ENCODE measurements around the gene CPNE6. TPM values are rescaled to one million over a fixed set of nuclear protein-coding genes. Genes with fewer than 3 reads are reported as not detected.

Gene CPNE6
- total and polyA plus RNA-seq, 4 experiments from 2014 or later = 0.04 TPM; not detected in 3

- intact Hi-C loops (cut with micrococcal nuclease) = no loop called here
- no peak for DNase-seq
- H3K27me3 Mint-ChIP-seq = peaks cover 7 to 14% of the 10 kb centered on the region in 2 donors
- H3K27ac Mint-ChIP-seq = no peak overlapping the region
- Histone ChIP-seq H3K27ac (ENCODE audit: low read depth, low read length) (no peak overlapping the region), H3K9me3 (ENCODE audit: control insufficient read depth in 1 of 2, low read length in 2 of 2) (no peaks in the 10 kb centered on the region), H3K27me3 (ENCODE audit: insufficient read depth, low read length) (no peaks in the 10 kb centered on the region), H3K36me3 (ENCODE audit: insufficient read depth, low read length) (no peaks in the 10 kb centered on the region), H3K4me3 (ENCODE audit: low read length in 2 of 2) (no peak overlapping the region), H3K4me1 (ENCODE audit: insufficient read depth, low read length) (no peaks in the 10 kb centered on the region)
- POLR2A ChIA-PET (ENCODE audit: partially characterized antibody) = interaction anchor here (0.7 kb wide), 1 partner anchor 8 kb away, joined by 3 read pairs; no protein-coding TSS in a partner anchor
- peaks cover 0 to 2% (median 0%) of the 10 kb centered on the region in 4 donors for H3K4me1 Mint-ChIP-seq
- CTCF ChIA-PET (ENCODE audit: partially characterized antibody) = interaction anchor here (12.1 kb wide), 1 partner anchor 20 kb away, joined by 168 read pairs; the partner anchor contains the start of gene PCK2
- no peak overlapping the region for H3K4me3 Mint-ChIP-seq
- no peaks in the 10 kb centered on the region for H3K9me3 Mint-ChIP-seq
- no peaks in the 10 kb centered on the region for H3K36me3 Mint-ChIP-seq
Observed at GRCh38 chr14:24072881-24073877, 1.8 kb downstream of the CPNE6 start.

GRCh38 chr14:24074625-24075484, 3.5 kb downstream of the CPNE6 start:
- Mint-ChIP-seq H3K27ac (peak overlapping the region in 2 of 7 donors; percentile 42 to 43), H3K36me3 (no peaks in the 10 kb centered on the region), H3K4me1 (peaks cover 0 to 5% (median 3%) of the 10 kb centered on the region in 4 donors), H3K4me3 (no peak overlapping the region), H3K27me3 (peaks cover 5 to 11% of the 10 kb centered on the region in 2 donors), H3K9me3 (no peaks in the 10 kb centered on the region)
- no peak overlapping the region for H3K27ac ChIP-seq (ENCODE audit: low read depth, low read length)
- DNase-seq = no peak
- ChIA-PET CTCF (ENCODE audit: partially characterized antibody) (interaction anchor here (0.7 to 12.1 kb wide), 3 partner anchors 19 to 87 kb away, joined by 3 to 168 read pairs (median 9); partner anchors contain the start of genes IRF9 and PCK2), POLR2A (ENCODE audit: partially characterized antibody) (interaction anchor here (0.9 kb wide), 1 partner anchor 39 kb away, joined by 4 read pairs; the partner anchor contains the start of genes DCAF11 and NRL)
- H3K9me3 ChIP-seq (ENCODE audit: control insufficient read depth in 1 of 2, low read length in 2 of 2) = no peaks in the 10 kb centered on the region
- no peaks in the 10 kb centered on the region for H3K4me1 ChIP-seq (ENCODE audit: insufficient read depth, low read length)
- H3K27me3 ChIP-seq (ENCODE audit: insufficient read depth, low read length) = no peaks in the 10 kb centered on the region
- H3K4me3 ChIP-seq (ENCODE audit: low read length in 2 of 2) = no peak overlapping the region
- H3K36me3 ChIP-seq (ENCODE audit: insufficient read depth, low read length) = no peaks in the 10 kb centered on the region
- intact Hi-C loops (cut with micrococcal nuclease) = no loop called here

GRCh38 chr14:24075485-24076301, 4.3 kb downstream of the CPNE6 start:
- no peak overlapping the region for H3K4me3 Mint-ChIP-seq

GRCh38 chr14:24076302-24076601, 4.9 kb downstream of the CPNE6 start:
- Mint-ChIP-seq H3K27me3 (no peaks in the 10 kb centered on the region), H3K4me3 (no peak overlapping the region), H3K4me1 (peaks cover 6 to 16% (median 9%) of the 10 kb centered on the region in 4 donors), H3K27ac (peak overlapping the region in 1 of 7 donors; percentile 22), H3K9me3 (no peaks in the 10 kb centered on the region), H3K36me3 (no peaks in the 10 kb centered on the region)
- no peak for DNase-seq
- ChIA-PET CTCF (ENCODE audit: partially characterized antibody) (interaction anchor here (1.9 to 12.1 kb wide), 3 partner anchors 17 to 33 kb away, joined by 8 to 168 read pairs (median 8); partner anchors contain the start of gene PCK2), POLR2A (ENCODE audit: partially characterized antibody) (interaction anchor here (1.5 kb wide), 1 partner anchor 70 kb away, joined by 3 read pairs; the partner anchor contains the start of gene PSME2)
- intact Hi-C loops (cut with micrococcal nuclease) = no loop called here
- Histone ChIP-seq H3K9me3 (ENCODE audit: control insufficient read depth in 1 of 2, low read length in 2 of 2) (no peaks in the 10 kb centered on the region), H3K27me3 (ENCODE audit: insufficient read depth, low read length) (no peaks in the 10 kb centered on the region), H3K4me1 (ENCODE audit: insufficient read depth, low read length) (peaks cover 10% of the 10 kb centered on the region), H3K4me3 (ENCODE audit: low read length in 2 of 2) (no peak overlapping the region), H3K36me3 (ENCODE audit: insufficient read depth, low read length) (no peaks in the 10 kb centered on the region), H3K27ac (ENCODE audit: low read depth, low read length) (no peak overlapping the region)

More at GRCh38 chr14:24075485-24076301, 4.3 kb downstream of the CPNE6 start:
- Mint-ChIP-seq H3K4me1 (peaks cover 5 to 11% (median 6%) of the 10 kb centered on the region in 4 donors), H3K36me3 (no peaks in the 10 kb centered on the region), H3K27ac (no peak overlapping the region), H3K27me3 (peaks cover 3 to 4% of the 10 kb centered on the region in 2 donors), H3K9me3 (no peaks in the 10 kb centered on the region)
- Histone ChIP-seq H3K36me3 (ENCODE audit: insufficient read depth, low read length) (no peaks in the 10 kb centered on the region), H3K4me3 (ENCODE audit: low read length in 2 of 2) (no peak overlapping the region), H3K27ac (ENCODE audit: low read depth, low read length) (no peak overlapping the region), H3K9me3 (ENCODE audit: control insufficient read depth in 1 of 2, low read length in 2 of 2) (no peaks in the 10 kb centered on the region), H3K27me3 (ENCODE audit: insufficient read depth, low read length) (no peaks in the 10 kb centered on the region), H3K4me1 (ENCODE audit: insufficient read depth, low read length) (peaks cover 7% of the 10 kb centered on the region)
- DNase-seq = no peak
- CTCF ChIA-PET (ENCODE audit: partially characterized antibody) = interaction anchor here (0.7 to 12.1 kb wide), 4 partner anchors 17 to 86 kb away, joined by 3 to 168 read pairs (median 8); partner anchors contain the start of genes IRF9 and PCK2
- POLR2A ChIA-PET (ENCODE audit: partially characterized antibody) = interaction anchor here (0.9 to 1.5 kb wide), 2 partner anchors 38 to 71 kb away, joined by 3 to 4 read pairs; partner anchors contain the start of genes DCAF11, NRL and PSME2
- intact Hi-C loops (cut with micrococcal nuclease) = no loop called here

- H3K27ac ChIP-seq (ENCODE audit: low read depth, low read length) = no peak overlapping the region
- CTCF ChIA-PET (ENCODE audit: partially characterized antibody) = interaction anchor here (1.9 to 12.1 kb wide), 3 partner anchors 16 to 32 kb away, joined by 8 to 168 read pairs (median 8); partner anchors contain the start of gene PCK2
- no peaks in the 10 kb centered on the region for H3K27me3 ChIP-seq (ENCODE audit: insufficient read depth, low read length)
- H3K9me3 Mint-ChIP-seq = no peaks in the 10 kb centered on the region
- H3K9me3 ChIP-seq (ENCODE audit: control insufficient read depth in 1 of 2, low read length in 2 of 2) = no peaks in the 10 kb centered on the region
- H3K4me3 Mint-ChIP-seq = no peak overlapping the region
- POLR2A ChIA-PET (ENCODE audit: partially characterized antibody) = interaction anchor here (1.5 kb wide), 1 partner anchor 70 kb away, joined by 3 read pairs; the partner anchor contains the start of gene PSME2
- peak overlapping the region in 1 of 7 donors; percentile 74 for H3K27ac Mint-ChIP-seq
- no peaks in the 10 kb centered on the region for H3K36me3 ChIP-seq (ENCODE audit: insufficient read depth, low read length)
- H3K4me3 ChIP-seq (ENCODE audit: low read length in 2 of 2) = no peak overlapping the region
- H3K4me1 Mint-ChIP-seq = peaks cover 8 to 21% (median 13%) of the 10 kb centered on the region in 4 donors
- H3K4me1 ChIP-seq (ENCODE audit: insufficient read depth, low read length) = peaks cover 14% of the 10 kb centered on the region
- DNase-seq = no peak
- H3K27me3 Mint-ChIP-seq = no peaks in the 10 kb centered on the region
- intact Hi-C loops (cut with micrococcal nuclease) = no loop called here
- no peaks in the 10 kb centered on the region for H3K36me3 Mint-ChIP-seq
Observed at GRCh38 chr14:24077086-24077485, 5.7 kb downstream of the CPNE6 start.

- no peak for DNase-seq
- no peak overlapping the region for H3K4me3 Mint-ChIP-seq
- CTCF ChIA-PET (ENCODE audit: partially characterized antibody) = interaction anchor here (3.2 to 12.1 kb wide), 3 partner anchors 15 to 31 kb away, joined by 8 to 168 read pairs (median 85); partner anchors contain the start of gene PCK2
- Histone ChIP-seq H3K9me3 (ENCODE audit: control insufficient read depth in 1 of 2, low read length in 2 of 2) (no peaks in the 10 kb centered on the region), H3K27me3 (ENCODE audit: insufficient read depth, low read length) (no peaks in the 10 kb centered on the region), H3K4me3 (ENCODE audit: low read length in 2 of 2) (no peak overlapping the region), H3K27ac (ENCODE audit: low read depth, low read length) (no peak overlapping the region), H3K36me3 (ENCODE audit: insufficient read depth, low read length) (no peaks in the 10 kb centered on the region), H3K4me1 (ENCODE audit: insufficient read depth, low read length) (peaks cover 14% of the 10 kb centered on the region)
- H3K27me3 Mint-ChIP-seq = no peaks in the 10 kb centered on the region
- H3K36me3 Mint-ChIP-seq = no peaks in the 10 kb centered on the region
- POLR2A ChIA-PET (ENCODE audit: partially characterized antibody) = no interaction called here
- no peaks in the 10 kb centered on the region for H3K9me3 Mint-ChIP-seq
- intact Hi-C loops (cut with micrococcal nuclease) = no loop called here
- peaks cover 10 to 27% (median 15%) of the 10 kb centered on the region in 4 donors for H3K4me1 Mint-ChIP-seq
- peak overlapping the region in 2 of 7 donors; percentile 30 to 50 for H3K27ac Mint-ChIP-seq
Observed at GRCh38 chr14:24078146-24078545, 6.8 kb downstream of the CPNE6 start.
